HG03159 (cell line): Measurements from ENCODE around the gene POLDIP3.
"Not testable (repeated sequence)": the region's sequence is repeated elsewhere in the genome, so short reads cannot be mapped to it uniquely, and the experiment has no call there.

Experiments
- ATAC-seq: cut with Tn5 transposase; IDR thresholded peaks from one replicate; pipeline ENCODE4 v1.9.1; 2021; ENCODE audit warnings: mild to moderate bottlenecking, moderate library complexity; ENCODE audit not compliant: unreplicated experiment

POLDIP3 gene

GRCh38 chr22:42587588-42588175 is 27.0 kb downstream of the POLDIP3 start:
- no peak for ATAC-seq

GRCh38 chr22:42586381-42586780 is 28.3 kb downstream of the POLDIP3 start:
- no peak for ATAC-seq

- no peak for ATAC-seq
Measured at GRCh38 chr22:42585096-42585495, 29.6 kb downstream of the POLDIP3 start.

- no peak for ATAC-seq
Measured at GRCh38 chr22:42584364-42584940, 30.2 kb downstream of the POLDIP3 start.

GRCh38 chr22:42582987-42583386 is 31.7 kb downstream of the POLDIP3 start:
- ATAC-seq: no peak

- peak; percentile 43 for ATAC-seq
Measured at GRCh38 chr22:42581762-42582716, 32.6 kb downstream of the POLDIP3 start.

- peak; percentile 27 for ATAC-seq
Measured at GRCh38 chr22:42581194-42581761, 33.4 kb downstream of the POLDIP3 start.

- ATAC-seq: not testable (repeated sequence)
Measured at GRCh38 chr22:42580040-42580439, 34.6 kb downstream of the POLDIP3 start.

- no peak for ATAC-seq
Measured at GRCh38 chr22:42577623-42578240, 37.0 kb downstream of the POLDIP3 start.

GRCh38 chr22:42577141-42577540 is 37.5 kb downstream of the POLDIP3 start:
- ATAC-seq: not testable (repeated sequence)

GRCh38 chr22:42575996-42576574 is 38.6 kb downstream of the POLDIP3 start:
- not testable (repeated sequence) for ATAC-seq

- ATAC-seq: not testable (repeated sequence)
Measured at GRCh38 chr22:42574468-42574867, 40.2 kb downstream of the POLDIP3 start.

- ATAC-seq: not testable (repeated sequence)
Measured at GRCh38 chr22:42574046-42574445, 40.6 kb downstream of the POLDIP3 start.

GRCh38 chr22:42571068-42571467 is 43.6 kb downstream of the POLDIP3 start:
- not testable (repeated sequence) for ATAC-seq

GRCh38 chr22:42570580-42570979 is 44.1 kb downstream of the POLDIP3 start:
- ATAC-seq: not testable (repeated sequence)

GRCh38 chr22:42567950-42568349 is 46.7 kb downstream of the POLDIP3 start:
- ATAC-seq: not testable (repeated sequence)

- no peak for ATAC-seq
Measured at GRCh38 chr22:42565956-42566355, 48.7 kb downstream of the POLDIP3 start.

- ATAC-seq: no peak
Measured at GRCh38 chr22:42564699-42565098, 50.0 kb downstream of the POLDIP3 start.

- not testable (repeated sequence) for ATAC-seq
Measured at GRCh38 chr22:42563943-42564342, 50.7 kb downstream of the POLDIP3 start.

GRCh38 chr22:42562684-42563083 is 52.0 kb downstream of the POLDIP3 start:
- ATAC-seq: no peak
